Right atrium auricular region (tissue), 2 donors: ENCODE data around the gene PRDM15. TPM values are rescaled to one million over a fixed set of nuclear protein-coding genes. Genes with fewer than 3 reads are reported as not detected.

Experiments used
- DNase-seq: peaks from one replicate; pipeline ENCODE4 v3.0.0-alpha.2; 2019; ENCODE audit warnings: low spot score
- H3K27ac ChIP-seq, 2 donors: fragments of 200-600 bp; sonication (generic); 1 replicate in 1 of 2; 2 replicates in 1 of 2; pipeline ENCODE4 v1.5.1; 2016 to 2019
- H3K27me3 ChIP-seq, 2 donors: fragments of 200-600 bp; sonication (generic); one replicate each; pipeline versions ENCODE4 v1.5.1 to v1.6.0; 2017 to 2019
- H3K36me3 ChIP-seq: fragments of 200-600 bp; sonication (generic); one replicate; pipeline ENCODE4 v1.5.1; 2016
- H3K4me1 ChIP-seq, 2 donors: fragments of 200-600 bp; sonication (generic); one replicate each; pipeline versions ENCODE4 v1.5.1 to v1.6.0; 2017 to 2019
- H3K4me3 ChIP-seq, 2 donors: fragments of 200-600 bp; sonication (generic); 1 replicate in 1 of 2; 2 replicates in 1 of 2; pipeline ENCODE4 v1.5.1; 2017 to 2019; ENCODE audit warnings: mild to moderate bottlenecking in 1 of 2, moderate library complexity in 1 of 2
- H3K9me3 ChIP-seq, 2 donors: fragments of 200-600 bp; sonication (generic); one replicate each; pipeline ENCODE4 v1.5.1; 2019
- CTCF ChIP-seq, 2 donors: fragments of 200-600 bp; sonication (generic); IDR thresholded peaks; one replicate each; pipeline ENCODE4 v1.5.1; 2019; ENCODE audit warnings: antibody characterized with exemption in 2 of 2
- total RNA-seq, 2 donors: library from RNA; depleted of rRNA; stranded (reverse); fragments of >200 nt; gene quantifications; one replicate each; pipeline ENCODE4 v1.1.0, GENCODE V29; 2016

PRDM15 gene
- total RNA-seq, 2 donors from 2014 or later, result 2.6 to 4.2 TPM

DNA sequence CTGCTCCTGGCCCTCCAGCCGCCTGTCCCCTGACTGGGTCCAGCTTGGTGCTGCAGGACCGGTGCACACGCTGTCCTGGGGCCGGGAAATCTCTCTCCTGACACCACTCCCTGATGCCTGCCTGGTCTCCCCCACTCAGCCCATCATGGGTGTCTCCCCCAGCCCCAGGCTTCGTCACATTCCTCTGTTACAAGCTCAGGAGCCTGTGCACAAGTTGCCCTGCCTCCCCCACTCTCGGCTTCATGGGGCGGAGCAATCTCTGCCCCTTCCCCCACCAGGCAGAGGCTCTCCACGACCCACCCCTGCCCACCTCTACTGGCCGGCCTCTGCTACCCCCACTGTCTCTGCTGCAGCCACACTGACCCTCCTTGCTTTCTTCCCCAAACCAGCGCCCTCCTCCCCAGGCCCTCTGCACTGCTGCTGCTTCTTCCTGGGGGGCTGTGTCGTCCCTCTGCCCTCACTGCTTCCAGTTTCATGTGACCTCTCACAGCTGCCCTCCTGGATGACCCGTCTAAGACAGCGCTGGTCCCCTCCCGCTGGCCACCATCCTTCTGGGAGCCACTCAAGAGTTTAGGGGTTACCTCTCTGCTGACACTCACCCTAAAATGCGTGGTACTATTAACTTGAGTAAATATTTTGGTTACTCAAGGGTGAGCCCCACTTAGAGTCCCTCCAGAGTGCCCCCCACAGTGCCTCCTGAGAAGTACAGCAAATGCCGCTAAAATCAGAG lies 106.6 kb downstream of the PRDM15 start:
- Histone ChIP-seq H3K36me3 (no peaks in the 10 kb centered on the region), H3K9me3 (no peaks in the 10 kb centered on the region), H3K4me3 (no peak overlapping the region), H3K4me1 (peaks cover 0 to 18% of the 10 kb centered on the region in 2 donors), H3K27ac (no peak overlapping the region), H3K27me3 (peaks cover 5 to 15% of the 10 kb centered on the region in 2 donors)
- TF ChIP-seq CTCF (IDR thresholded peaks at IDR 0.05), result no peak
- DNase-seq, result no peak

DNA sequence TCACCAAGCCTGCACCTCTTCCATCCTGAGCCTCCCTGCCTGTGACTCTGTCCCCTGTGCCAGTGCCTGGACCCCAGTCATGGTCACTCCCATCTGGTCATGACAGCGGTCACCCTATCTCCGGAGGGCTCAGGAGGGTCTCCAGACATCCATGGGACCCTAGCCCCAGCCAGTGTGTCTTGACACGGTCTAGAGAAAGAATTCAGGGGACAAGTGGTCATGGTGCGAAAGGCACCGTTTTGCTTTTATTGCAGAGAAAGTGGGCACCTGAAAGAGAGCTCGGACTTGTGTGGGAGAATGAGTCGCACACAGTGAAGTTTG lies 107.6 kb downstream of the PRDM15 start:
- Histone ChIP-seq H3K27ac (no peak overlapping the region), H3K4me3 (no peak overlapping the region), H3K4me1 (peaks cover 0 to 27% of the 10 kb centered on the region in 2 donors), H3K9me3 (no peaks in the 10 kb centered on the region), H3K36me3 (no peaks in the 10 kb centered on the region), H3K27me3 (peaks cover 5 to 23% of the 10 kb centered on the region in 2 donors)
- TF ChIP-seq CTCF (IDR thresholded peaks at IDR 0.05), result no peak
- no peak for DNase-seq

DNA sequence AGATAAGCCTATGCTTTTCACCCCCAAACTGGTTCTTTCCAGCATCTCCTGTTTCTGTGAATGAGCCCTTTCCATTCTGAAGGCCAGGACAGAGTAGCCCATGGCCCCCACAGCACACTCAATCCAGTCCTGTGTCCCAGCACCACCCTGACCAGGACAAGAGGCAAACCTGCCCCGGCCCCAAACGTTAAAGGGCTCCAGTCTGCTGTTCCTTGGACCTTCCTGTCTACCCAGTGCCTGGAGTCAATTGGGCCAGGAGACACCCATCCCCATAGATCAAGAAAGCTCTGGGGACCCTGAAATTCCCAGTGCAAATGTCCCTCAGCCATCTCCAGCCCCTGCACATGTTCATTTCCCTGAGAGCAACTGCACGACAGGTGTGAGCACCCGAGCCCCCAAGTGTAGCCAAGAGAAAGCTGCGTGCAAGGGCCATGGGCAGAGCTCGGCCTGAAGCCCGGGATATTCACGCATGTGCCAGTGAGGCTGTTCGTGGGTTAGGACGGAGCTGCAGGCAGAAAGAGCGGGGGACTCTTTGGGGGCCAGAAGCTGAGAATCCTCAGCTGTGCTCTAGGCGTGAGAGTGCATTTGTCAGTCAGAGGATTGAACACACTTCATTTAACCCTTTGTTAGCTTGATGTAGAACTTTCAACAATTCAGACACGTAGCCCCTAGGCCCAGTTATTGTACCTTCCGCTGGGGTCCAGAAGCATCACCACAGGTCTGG lies 108.1 kb downstream of the PRDM15 start:
- Histone ChIP-seq H3K9me3 (no peaks in the 10 kb centered on the region), H3K4me1 (peaks cover 0 to 32% of the 10 kb centered on the region in 2 donors), H3K27me3 (peaks cover 5 to 28% of the 10 kb centered on the region in 2 donors), H3K36me3 (no peaks in the 10 kb centered on the region), H3K4me3 (no peak overlapping the region), H3K27ac (no peak overlapping the region)
- DNase-seq, result no peak
- TF ChIP-seq CTCF (IDR thresholded peaks at IDR 0.05), result no peak

DNA sequence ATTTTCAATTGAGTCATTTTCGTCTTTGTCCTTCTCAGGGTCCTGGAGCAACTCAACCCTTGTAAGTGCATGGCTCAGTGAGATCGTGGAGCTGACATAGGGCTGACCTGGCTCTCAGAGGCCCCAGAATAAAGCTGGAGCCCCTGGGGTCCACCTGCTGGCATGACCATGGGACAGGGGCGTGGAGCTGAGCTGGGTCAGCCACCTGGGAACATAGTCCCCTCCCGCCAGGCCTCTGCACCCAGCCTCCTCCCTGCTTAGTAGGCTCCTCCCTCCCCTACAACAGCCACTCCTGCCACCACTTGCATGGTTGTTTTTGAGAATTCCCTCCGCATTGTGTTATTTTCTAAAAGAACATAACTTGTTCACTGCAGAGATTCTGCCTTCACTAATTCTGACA lies 109.2 kb downstream of the PRDM15 start:
- H3K27ac ChIP-seq, result no peak overlapping the region
- no peak overlapping the region for H3K4me3 ChIP-seq
- no peaks in the 10 kb centered on the region for H3K9me3 ChIP-seq
- no peak for TF ChIP-seq CTCF (IDR thresholded peaks at IDR 0.05)
- no peaks in the 10 kb centered on the region for H3K36me3 ChIP-seq
- peaks cover 5 to 30% of the 10 kb centered on the region in 2 donors for H3K27me3 ChIP-seq
- no peak for DNase-seq
- H3K4me1 ChIP-seq, result peaks cover 0 to 35% of the 10 kb centered on the region in 2 donors

GRCh38 chr21:41769521-41769920 lies 109.6 kb downstream of the PRDM15 start:
- no peaks in the 10 kb centered on the region for H3K9me3 ChIP-seq
- peaks cover 5 to 30% of the 10 kb centered on the region in 2 donors for H3K27me3 ChIP-seq
- no peak for TF ChIP-seq CTCF (IDR thresholded peaks at IDR 0.05)
- H3K27ac ChIP-seq, result no peak overlapping the region
- no peak overlapping the region for H3K4me3 ChIP-seq
- H3K4me1 ChIP-seq, result peaks cover 0 to 35% of the 10 kb centered on the region in 2 donors
- H3K36me3 ChIP-seq, result no peaks in the 10 kb centered on the region
- no peak for DNase-seq
